WTC11 (cell line): ENCODE results near the gene TMEM18. TPM values are rescaled to one million over a fixed set of nuclear protein-coding genes. Genes with fewer than 3 reads are reported as not detected.

ENCODE experiments used
- ATAC-seq: fragments of 200-7000 bp; cut with Tn5 transposase; 2 replicates; pipeline ENCODE4 v1.10.0; 2021; ENCODE audit warnings: mild to moderate bottlenecking, moderate library complexity
- CTCF ChIA-PET: fragments of 300-600 bp; sonication (Branson Sonifier 250); formaldehyde crosslinking; loops from one replicate; lab custom pipeline; 2021; ENCODE audit warnings: antibody characterized with exemption; lab: Charles Lee
- POLR2A ChIA-PET: fragments of 350-600 bp; sonication (Branson Sonifier 250); formaldehyde crosslinking; loops from one replicate; lab custom pipeline; 2021; ENCODE audit warnings: antibody characterized with exemption; lab: Charles Lee
- DNase-seq: peaks from one replicate; pipeline ENCODE4 v3.0.0; 2021; ENCODE audit warnings: low spot score
- H3K27ac Mint-ChIP-seq: 2 replicates; pipeline ENCODE4 v1.8.0; 2021; ENCODE audit warnings: mixed read lengths
- H3K27me3 Mint-ChIP-seq: 2 replicates; pipeline ENCODE4 v1.8.0; 2021; ENCODE audit warnings: low read depth, mild to moderate bottlenecking, moderate library complexity, mixed read lengths
- H3K36me3 Mint-ChIP-seq: 2 replicates; pipeline ENCODE4 v1.8.0; 2021; ENCODE audit warnings: mixed read lengths
- H3K4me1 Mint-ChIP-seq: 2 replicates; pipeline ENCODE4 v1.8.0; 2022; ENCODE audit warnings: mixed read lengths
- H3K4me3 Mint-ChIP-seq: 2 replicates; pipeline ENCODE4 v1.8.0; 2021; ENCODE audit warnings: mild to moderate bottlenecking, moderate library complexity, mixed read lengths
- H3K9me3 Mint-ChIP-seq: 2 replicates; pipeline ENCODE4 v1.8.0; 2021; ENCODE audit warnings: mixed read lengths
- CREM ChIP-seq: sonication (generic); formaldehyde crosslinking; IDR thresholded peaks from 2 replicates; pipeline ENCODE4 v1.8.1; 2022; ENCODE audit warnings: mild to moderate bottlenecking, missing genetic modification reagents, moderate library complexity
- EMX1 ChIP-seq: fragments of 250-450 bp; sonication (Bioruptor Pico); IDR thresholded peaks from 2 replicates; pipeline ENCODE4 v1.8.0; 2021; ENCODE audit warnings: mild to moderate bottlenecking
- ESRRA ChIP-seq: sonication (generic); formaldehyde crosslinking; IDR thresholded peaks from 2 replicates; pipeline ENCODE4 v1.8.1; 2022; ENCODE audit warnings: mild to moderate bottlenecking, missing genetic modification reagents, borderline replicate concordance
- FOXP1 ChIP-seq: sonication (generic); formaldehyde crosslinking; IDR thresholded peaks from 2 replicates; pipeline ENCODE4 v1.8.0; 2022; ENCODE audit warnings: missing genetic modification reagents, mild to moderate bottlenecking, moderate library complexity, borderline replicate concordance
- HMGA2 ChIP-seq: fragments of 250-450 bp; sonication (Bioruptor Pico); IDR thresholded peaks from 2 replicates; pipeline ENCODE4 v1.4.0; 2021; ENCODE audit warnings: mild to moderate bottlenecking, moderate library complexity
- IRF2 ChIP-seq: sonication (generic); formaldehyde crosslinking; IDR thresholded peaks from 2 replicates; pipeline ENCODE4 v1.8.0; 2022; ENCODE audit warnings: low read depth, missing genetic modification reagents, borderline replicate concordance
- NFATC4 ChIP-seq: fragments of 250-450 bp; sonication (Bioruptor Pico); IDR thresholded peaks from 2 replicates; pipeline ENCODE4 v1.9.0; 2021; ENCODE audit warnings: mild to moderate bottlenecking
- NR2C2 ChIP-seq: sonication (generic); formaldehyde crosslinking; IDR thresholded peaks from 2 replicates; pipeline ENCODE4 v1.8.0; 2022; ENCODE audit warnings: mild to moderate bottlenecking, missing genetic modification reagents
- OVOL2 ChIP-seq: fragments of 250-450 bp; sonication (Bioruptor Pico); IDR thresholded peaks from 2 replicates; pipeline ENCODE4 v1.9.0; 2021; ENCODE audit warnings: mild to moderate bottlenecking, borderline replicate concordance
- RORB ChIP-seq: fragments of 250-450 bp; sonication (Bioruptor Pico); IDR thresholded peaks from 2 replicates; pipeline ENCODE4 v1.9.0; 2021; ENCODE audit warnings: mild to moderate bottlenecking
- SMAD3 ChIP-seq: sonication (generic); formaldehyde crosslinking; IDR thresholded peaks from 2 replicates; pipeline ENCODE4 v1.8.0; 2022; ENCODE audit warnings: missing genetic modification reagents, mild to moderate bottlenecking, borderline replicate concordance
- SP1 ChIP-seq: sonication (generic); formaldehyde crosslinking; conservative IDR thresholded peaks from 2 replicates; pipeline ENCODE4 v1.8.1; 2022; ENCODE audit warnings: missing genetic modification reagents
- TCF7 ChIP-seq: sonication (generic); formaldehyde crosslinking; IDR thresholded peaks from 2 replicates; pipeline ENCODE4 v1.8.0; 2022; ENCODE audit warnings: mild to moderate bottlenecking, low read depth, missing genetic modification reagents, moderate library complexity
- TP53 ChIP-seq: sonication (generic); formaldehyde crosslinking; IDR thresholded peaks from 2 replicates; pipeline ENCODE4 v1.8.1; 2023; ENCODE audit warnings: mild to moderate bottlenecking, missing genetic modification reagents
- ZNF396 ChIP-seq: fragments of 250-450 bp; sonication (Bioruptor Pico); IDR thresholded peaks from 2 replicates; pipeline ENCODE4 v1.8.0; 2021; ENCODE audit warnings: mild to moderate bottlenecking, moderate library complexity, borderline replicate concordance
- total RNA-seq: library from RNA; stranded (reverse); gene quantifications from 3 replicates; pipeline ENCODE4 v1.2.3, GENCODE V29; 2021
- TF ChIP-seq, protein P1 (sequence below): fragments of 250-450 bp; sonication (Bioruptor Pico); IDR thresholded peaks from 2 replicates; pipeline ENCODE4 v1.8.0; 2021; ENCODE audit warnings: mild to moderate bottlenecking
- TF ChIP-seq, protein P2 (sequence below): sonication (generic); formaldehyde crosslinking; conservative IDR thresholded peaks from 2 replicates; pipeline ENCODE4 v1.8.1; 2023; ENCODE audit warnings: mild to moderate bottlenecking, low read depth, missing genetic modification reagents, moderate library complexity
- TF ChIP-seq, protein P3 (sequence below): sonication (generic); formaldehyde crosslinking; IDR thresholded peaks from 2 replicates; pipeline ENCODE4 v1.8.1; 2023; ENCODE audit warnings: mild to moderate bottlenecking, missing genetic modification reagents, moderate library complexity
- TF ChIP-seq, protein P4 (sequence below): sonication (generic); formaldehyde crosslinking; IDR thresholded peaks from 2 replicates; pipeline ENCODE4 v1.8.1; 2022; ENCODE audit warnings: missing genetic modification reagents, borderline replicate concordance
- TF ChIP-seq, protein P5 (sequence below): sonication (generic); formaldehyde crosslinking; IDR thresholded peaks from 2 replicates; pipeline ENCODE4 v1.8.1; 2023; ENCODE audit warnings: mild to moderate bottlenecking, missing genetic modification reagents, borderline replicate concordance

Gene TMEM18
- total RNA-seq, 1 experiment from 2014 or later: 24.0 TPM

DNA sequence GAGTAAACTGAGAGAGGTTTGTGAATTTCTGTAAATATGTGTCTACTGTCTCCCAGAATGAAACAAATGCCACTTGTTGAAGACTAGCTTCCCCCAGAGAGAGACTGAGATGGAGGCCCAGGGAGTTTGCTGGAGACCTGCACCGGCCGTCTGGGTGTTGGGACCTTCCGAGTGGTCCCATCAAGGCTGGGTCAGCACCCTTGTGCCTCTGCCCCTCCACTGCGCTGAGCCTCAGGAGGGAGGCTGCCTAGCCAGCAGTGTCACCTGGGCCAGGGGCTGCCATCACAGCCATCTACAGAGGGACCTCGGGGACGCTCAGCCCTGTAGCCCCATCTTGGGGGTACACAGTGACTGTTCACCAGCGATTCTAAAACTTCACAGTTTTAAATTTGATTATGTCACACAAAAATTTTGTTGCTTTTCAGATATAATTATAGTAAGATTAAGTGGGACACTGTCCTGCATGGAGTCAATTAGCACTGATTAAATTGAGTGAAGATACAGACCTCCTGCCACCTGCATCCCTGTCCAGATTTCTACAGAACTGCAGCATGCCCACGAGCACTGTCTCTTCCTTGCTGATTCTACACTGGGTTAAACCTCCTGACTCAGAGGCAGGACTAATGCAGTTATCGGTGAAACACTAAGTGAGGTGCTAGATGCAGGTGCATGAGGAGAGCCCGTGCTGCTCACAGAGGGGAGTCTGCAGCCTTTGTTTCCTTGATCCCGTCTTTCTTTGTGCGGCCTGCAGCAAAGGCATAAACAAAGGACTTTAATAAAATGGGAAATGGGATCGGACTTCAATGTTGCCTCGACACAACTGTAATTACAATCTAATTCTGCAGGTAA, 50.5 kb downstream of the TMEM18 start:
- Mint-ChIP-seq H3K27me3 (no peaks in the 10 kb centered on the region), H3K9me3 (peaks cover 2% of the 10 kb centered on the region), H3K36me3 (no peaks in the 10 kb centered on the region), H3K4me1 (peaks cover 8% of the 10 kb centered on the region; the same call in 1 of the 2 replicates), H3K4me3 (no peak overlapping the region), H3K27ac (no peak overlapping the region)
- ChIA-PET CTCF (no interaction called here), POLR2A (no interaction called here)
- DNase-seq: no peak
- no peak for ATAC-seq
- no peak for TF ChIP-seq NFATC4 (CRISPR knock-in tag)
- TF ChIP-seq CREM (CRISPR knock-in tag): no peak
- TF ChIP-seq EMX1 (CRISPR knock-in tag): no peak
- no peak for TF ChIP-seq TCF7 (CRISPR knock-in tag)
- TF ChIP-seq ESRRA (CRISPR knock-in tag): no peak
- TF ChIP-seq SP1 (CRISPR knock-in tag): no peak
- TF ChIP-seq, protein P1, sequence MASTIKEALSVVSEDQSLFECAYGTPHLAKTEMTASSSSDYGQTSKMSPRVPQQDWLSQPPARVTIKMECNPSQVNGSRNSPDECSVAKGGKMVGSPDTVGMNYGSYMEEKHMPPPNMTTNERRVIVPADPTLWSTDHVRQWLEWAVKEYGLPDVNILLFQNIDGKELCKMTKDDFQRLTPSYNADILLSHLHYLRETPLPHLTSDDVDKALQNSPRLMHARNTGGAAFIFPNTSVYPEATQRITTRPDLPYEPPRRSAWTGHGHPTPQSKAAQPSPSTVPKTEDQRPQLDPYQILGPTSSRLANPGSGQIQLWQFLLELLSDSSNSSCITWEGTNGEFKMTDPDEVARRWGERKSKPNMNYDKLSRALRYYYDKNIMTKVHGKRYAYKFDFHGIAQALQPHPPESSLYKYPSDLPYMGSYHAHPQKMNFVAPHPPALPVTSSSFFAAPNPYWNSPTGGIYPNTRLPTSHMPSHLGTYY: no peak
- TF ChIP-seq, protein P2, sequence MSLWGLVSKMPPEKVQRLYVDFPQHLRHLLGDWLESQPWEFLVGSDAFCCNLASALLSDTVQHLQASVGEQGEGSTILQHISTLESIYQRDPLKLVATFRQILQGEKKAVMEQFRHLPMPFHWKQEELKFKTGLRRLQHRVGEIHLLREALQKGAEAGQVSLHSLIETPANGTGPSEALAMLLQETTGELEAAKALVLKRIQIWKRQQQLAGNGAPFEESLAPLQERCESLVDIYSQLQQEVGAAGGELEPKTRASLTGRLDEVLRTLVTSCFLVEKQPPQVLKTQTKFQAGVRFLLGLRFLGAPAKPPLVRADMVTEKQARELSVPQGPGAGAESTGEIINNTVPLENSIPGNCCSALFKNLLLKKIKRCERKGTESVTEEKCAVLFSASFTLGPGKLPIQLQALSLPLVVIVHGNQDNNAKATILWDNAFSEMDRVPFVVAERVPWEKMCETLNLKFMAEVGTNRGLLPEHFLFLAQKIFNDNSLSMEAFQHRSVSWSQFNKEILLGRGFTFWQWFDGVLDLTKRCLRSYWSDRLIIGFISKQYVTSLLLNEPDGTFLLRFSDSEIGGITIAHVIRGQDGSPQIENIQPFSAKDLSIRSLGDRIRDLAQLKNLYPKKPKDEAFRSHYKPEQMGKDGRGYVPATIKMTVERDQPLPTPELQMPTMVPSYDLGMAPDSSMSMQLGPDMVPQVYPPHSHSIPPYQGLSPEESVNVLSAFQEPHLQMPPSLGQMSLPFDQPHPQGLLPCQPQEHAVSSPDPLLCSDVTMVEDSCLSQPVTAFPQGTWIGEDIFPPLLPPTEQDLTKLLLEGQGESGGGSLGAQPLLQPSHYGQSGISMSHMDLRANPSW (CRISPR knock-in tag): no peak
- TF ChIP-seq NR2C2: no peak
- TF ChIP-seq, protein P3, sequence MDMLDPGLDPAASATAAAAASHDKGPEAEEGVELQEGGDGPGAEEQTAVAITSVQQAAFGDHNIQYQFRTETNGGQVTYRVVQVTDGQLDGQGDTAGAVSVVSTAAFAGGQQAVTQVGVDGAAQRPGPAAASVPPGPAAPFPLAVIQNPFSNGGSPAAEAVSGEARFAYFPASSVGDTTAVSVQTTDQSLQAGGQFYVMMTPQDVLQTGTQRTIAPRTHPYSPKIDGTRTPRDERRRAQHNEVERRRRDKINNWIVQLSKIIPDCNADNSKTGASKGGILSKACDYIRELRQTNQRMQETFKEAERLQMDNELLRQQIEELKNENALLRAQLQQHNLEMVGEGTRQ (CRISPR knock-in tag): no peak
- TF ChIP-seq, protein P4, sequence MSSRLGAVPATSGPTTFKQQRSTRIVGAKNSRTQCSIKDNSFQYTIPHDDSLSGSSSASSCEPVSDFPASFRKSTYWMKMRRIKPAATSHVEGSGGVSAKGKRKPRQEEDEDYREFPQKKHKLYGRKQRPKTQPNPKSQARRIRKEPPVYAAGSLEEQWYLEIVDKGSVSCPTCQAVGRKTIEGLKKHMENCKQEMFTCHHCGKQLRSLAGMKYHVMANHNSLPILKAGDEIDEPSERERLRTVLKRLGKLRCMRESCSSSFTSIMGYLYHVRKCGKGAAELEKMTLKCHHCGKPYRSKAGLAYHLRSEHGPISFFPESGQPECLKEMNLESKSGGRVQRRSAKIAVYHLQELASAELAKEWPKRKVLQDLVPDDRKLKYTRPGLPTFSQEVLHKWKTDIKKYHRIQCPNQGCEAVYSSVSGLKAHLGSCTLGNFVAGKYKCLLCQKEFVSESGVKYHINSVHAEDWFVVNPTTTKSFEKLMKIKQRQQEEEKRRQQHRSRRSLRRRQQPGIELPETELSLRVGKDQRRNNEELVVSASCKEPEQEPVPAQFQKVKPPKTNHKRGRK: no peak
- no peak for TF ChIP-seq FOXP1
- TF ChIP-seq RORB: no peak

DNA sequence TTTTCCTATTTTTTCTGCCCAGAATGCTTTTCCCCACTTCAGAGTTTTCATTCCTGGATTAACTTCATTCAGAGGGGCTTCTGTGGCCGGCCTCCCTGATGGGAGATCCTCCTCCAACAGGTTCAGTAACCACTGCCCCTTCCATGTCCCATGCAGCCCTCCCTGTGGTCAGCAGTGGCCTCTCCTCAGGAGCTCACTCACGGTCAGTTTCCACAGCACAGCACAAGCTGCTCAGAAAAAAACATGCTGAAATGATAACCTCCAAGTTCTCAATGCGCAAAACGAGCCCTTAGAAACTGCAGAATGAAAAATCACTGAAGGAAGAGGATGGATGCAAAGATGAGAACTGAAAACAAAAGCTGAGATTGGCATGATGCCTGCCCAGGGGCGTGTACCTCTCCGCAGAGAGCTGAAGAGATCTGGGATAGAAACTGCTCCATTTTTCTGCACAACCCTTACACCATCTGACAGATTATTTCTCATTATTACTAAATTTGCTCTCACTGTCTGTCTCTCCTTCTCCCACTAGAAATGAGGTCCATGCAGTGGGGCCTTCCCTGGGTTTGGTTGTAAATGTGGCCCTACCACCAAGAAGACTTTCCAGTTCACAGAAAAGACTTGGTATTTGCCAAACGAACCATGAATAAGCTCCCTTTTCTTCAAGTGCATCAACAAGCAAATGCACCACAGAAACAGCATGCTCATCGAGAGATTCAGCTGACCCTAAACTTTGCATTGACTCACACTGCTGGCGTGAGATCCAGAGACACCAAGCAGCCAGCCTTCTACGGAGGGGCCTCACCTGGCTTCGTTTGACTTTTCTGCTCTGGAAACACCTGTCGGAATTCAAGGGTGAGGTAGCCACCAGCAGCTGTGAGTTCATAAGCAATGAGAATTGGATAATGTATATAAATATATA, 51.5 kb downstream of the TMEM18 start:
- Mint-ChIP-seq H3K27me3 (no peaks in the 10 kb centered on the region), H3K4me3 (no peak overlapping the region), H3K9me3 (no peaks in the 10 kb centered on the region), H3K4me1 (peaks cover 8% of the 10 kb centered on the region; the same call in 1 of the 2 replicates), H3K27ac (no peak overlapping the region), H3K36me3 (no peaks in the 10 kb centered on the region)
- ChIA-PET POLR2A (no interaction called here), CTCF (no interaction called here)
- DNase-seq (no peak), ATAC-seq (no peak)
- no peak for TF ChIP-seq IRF2 (CRISPR knock-in tag)
- no peak for TF ChIP-seq ZNF396 (CRISPR knock-in tag)
- TF ChIP-seq, protein P2 (CRISPR knock-in tag): no peak
- TF ChIP-seq HMGA2 (CRISPR knock-in tag): no peak
- TF ChIP-seq, protein P5, sequence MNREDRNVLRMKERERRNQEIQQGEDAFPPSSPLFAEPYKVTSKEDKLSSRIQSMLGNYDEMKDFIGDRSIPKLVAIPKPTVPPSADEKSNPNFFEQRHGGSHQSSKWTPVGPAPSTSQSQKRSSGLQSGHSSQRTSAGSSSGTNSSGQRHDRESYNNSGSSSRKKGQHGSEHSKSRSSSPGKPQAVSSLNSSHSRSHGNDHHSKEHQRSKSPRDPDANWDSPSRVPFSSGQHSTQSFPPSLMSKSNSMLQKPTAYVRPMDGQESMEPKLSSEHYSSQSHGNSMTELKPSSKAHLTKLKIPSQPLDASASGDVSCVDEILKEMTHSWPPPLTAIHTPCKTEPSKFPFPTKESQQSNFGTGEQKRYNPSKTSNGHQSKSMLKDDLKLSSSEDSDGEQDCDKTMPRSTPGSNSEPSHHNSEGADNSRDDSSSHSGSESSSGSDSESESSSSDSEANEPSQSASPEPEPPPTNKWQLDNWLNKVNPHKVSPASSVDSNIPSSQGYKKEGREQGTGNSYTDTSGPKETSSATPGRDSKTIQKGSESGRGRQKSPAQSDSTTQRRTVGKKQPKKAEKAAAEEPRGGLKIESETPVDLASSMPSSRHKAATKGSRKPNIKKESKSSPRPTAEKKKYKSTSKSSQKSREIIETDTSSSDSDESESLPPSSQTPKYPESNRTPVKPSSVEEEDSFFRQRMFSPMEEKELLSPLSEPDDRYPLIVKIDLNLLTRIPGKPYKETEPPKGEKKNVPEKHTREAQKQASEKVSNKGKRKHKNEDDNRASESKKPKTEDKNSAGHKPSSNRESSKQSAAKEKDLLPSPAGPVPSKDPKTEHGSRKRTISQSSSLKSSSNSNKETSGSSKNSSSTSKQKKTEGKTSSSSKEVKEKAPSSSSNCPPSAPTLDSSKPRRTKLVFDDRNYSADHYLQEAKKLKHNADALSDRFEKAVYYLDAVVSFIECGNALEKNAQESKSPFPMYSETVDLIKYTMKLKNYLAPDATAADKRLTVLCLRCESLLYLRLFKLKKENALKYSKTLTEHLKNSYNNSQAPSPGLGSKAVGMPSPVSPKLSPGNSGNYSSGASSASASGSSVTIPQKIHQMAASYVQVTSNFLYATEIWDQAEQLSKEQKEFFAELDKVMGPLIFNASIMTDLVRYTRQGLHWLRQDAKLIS (CRISPR knock-in tag): no peak
- no peak for TF ChIP-seq OVOL2 (CRISPR knock-in tag)
- no peak for TF ChIP-seq SMAD3 (CRISPR knock-in tag)
- TF ChIP-seq TP53: no peak
